H1 (cell line): Measurements from ENCODE around the gene NOD2. TPM values are rescaled to one million over a fixed set of nuclear protein-coding genes. Genes with fewer than 3 reads are reported as not detected.

Experiments
- CTCF ChIA-PET: fragments of 300-600 bp; sonication (Branson Sonifier 250); formaldehyde crosslinking; loops from one replicate; lab custom pipeline; 2021; ENCODE audit not compliant: partially characterized antibody; lab: Charles Lee
- POLR2A ChIA-PET: fragments of 300-600 bp; sonication (Branson Sonifier 250); formaldehyde crosslinking; loops from one replicate; lab custom pipeline; 2021; ENCODE audit warnings: inconsistent platforms; ENCODE audit not compliant: partially characterized antibody; lab: Charles Lee
- DNase-seq, 2 experiments: peaks; one replicate each; pipeline versions ENCODE4 v3.0.0 to v3.0.0-alpha.2; 2010 to 2022; ENCODE audit warnings: low spot score in 2 of 2, low read depth in 1 of 2, mixed read lengths in 1 of 2
- FAIRE-seq: peaks from 2 replicates; lab custom pipeline; 2011; peaks lifted over from hg19 to GRCh38; lab: Jason Lieb, UNC
- H2AFZ ChIP-seq: 2 replicates; pipeline ENCODE4 v1.8.1; 2012; ENCODE audit warnings: low read length, inconsistent platforms
- H2AK5ac ChIP-seq: 2 replicates; pipeline ENCODE4 v1.6.1; 2013; ENCODE audit warnings: low read depth, low read length
- H2BK120ac ChIP-seq: replicated peaks from 2 replicates; pipeline ENCODE3; 2013; ENCODE audit warnings: low read depth, low read length, inconsistent platforms
- H2BK12ac ChIP-seq: 2 replicates; pipeline ENCODE4 v1.6.1; 2013; ENCODE audit warnings: low read depth, low read length
- H2BK15ac ChIP-seq: 2 replicates; pipeline ENCODE4 v1.6.1; 2013; ENCODE audit warnings: low read length
- H2BK20ac ChIP-seq: 2 replicates; pipeline ENCODE4 v1.6.1; 2013; ENCODE audit warnings: low read length
- H2BK5ac ChIP-seq: 2 replicates; pipeline ENCODE4 v1.6.1; 2013; ENCODE audit warnings: low read depth, low read length
- H3K14ac ChIP-seq: 2 replicates; pipeline ENCODE4 v1.6.1; 2013; ENCODE audit warnings: inconsistent platforms; ENCODE audit not compliant: insufficient read length
- H3K18ac ChIP-seq: 2 replicates; pipeline ENCODE4 v1.6.1; 2013; ENCODE audit warnings: low read length; ENCODE audit errors: extremely low read depth
- H3K23ac ChIP-seq: 2 replicates; pipeline ENCODE4 v1.6.1; 2013; ENCODE audit warnings: inconsistent platforms; ENCODE audit not compliant: insufficient read length
- H3K23me2 ChIP-seq: 2 replicates; pipeline ENCODE4 v1.6.1; 2013; ENCODE audit warnings: low read depth, low read length
- H3K27ac ChIP-seq: 2 replicates; pipeline ENCODE4 v1.6.1; 2011; ENCODE audit warnings: low read depth, low read length, inconsistent platforms
- H3K27me3 ChIP-seq, 4 experiments: replicated peaks in 1 of 4; 1 replicate in 1 of 4; 2 replicates in 3 of 4; pipeline versions ENCODE4 v1.6.1 to v1.8.1; 2011 to 2013; ENCODE audit warnings: low read length in 3 of 4, mild to moderate bottlenecking in 3 of 4, inconsistent platforms in 2 of 4, mixed read lengths in 2 of 4, moderate library complexity in 1 of 4; ENCODE audit not compliant: control insufficient read depth in 3 of 4, insufficient read depth in 3 of 4; ENCODE audit errors: extremely low read depth in 1 of 4
- H3K36me3 ChIP-seq, 4 experiments: 2 replicates each; pipeline versions ENCODE4 v1.6.1 to v1.8.1; 2011 to 2013; ENCODE audit warnings: mild to moderate bottlenecking in 4 of 4, low read length in 3 of 4, moderate library complexity in 2 of 4, control low read depth in 1 of 4, inconsistent platforms in 1 of 4; ENCODE audit not compliant: insufficient read depth in 4 of 4, control insufficient read depth in 2 of 4
- H3K4ac ChIP-seq: replicated peaks from 2 replicates; pipeline ENCODE3; 2013; ENCODE audit warnings: low read length, low read depth, mixed read lengths, inconsistent platforms; ENCODE audit not compliant: insufficient read length
- H3K4me1 ChIP-seq, 4 experiments: replicated peaks in 1 of 4; 1 replicate in 1 of 4; 2 replicates in 3 of 4; pipeline versions ENCODE4 v1.6.1 to v1.8.1; 2011 to 2013; ENCODE audit warnings: low read length in 3 of 4, inconsistent platforms in 2 of 4, mixed read lengths in 1 of 4; ENCODE audit not compliant: insufficient read depth in 4 of 4, control insufficient read depth in 3 of 4
- H3K4me2 ChIP-seq, 2 experiments: 2 replicates each; pipeline versions ENCODE4 v1.6.1 to v1.8.1; 2011 to 2013; ENCODE audit warnings: low read depth in 2 of 2, low read length in 2 of 2, control low read depth in 1 of 2, inconsistent platforms in 1 of 2, mild to moderate bottlenecking in 1 of 2; ENCODE audit not compliant: insufficient read depth in 1 of 2
- H3K4me3 ChIP-seq, 4 experiments: fragments of 200-600, 300-600 bp in 1 of 4; sonication (generic), shearing (Covaris generic), sonication (Bioruptor Twin) in 1 of 4; 2 replicates each; pipeline versions ENCODE4 v1.5.1 to v1.8.1; 2011 to 2016; ENCODE audit warnings: low read length in 4 of 4, low read depth in 3 of 4, control low read depth in 2 of 4, inconsistent platforms in 2 of 4, mild to moderate bottlenecking in 2 of 4, mixed read lengths in 1 of 4, moderate library complexity in 1 of 4; ENCODE audit not compliant: insufficient read depth in 2 of 4; ENCODE audit errors: extremely low read depth in 1 of 4
- H3K56ac ChIP-seq: replicated peaks from 2 replicates; pipeline ENCODE3; 2013; ENCODE audit warnings: low read depth, mild to moderate bottlenecking, mixed read lengths, low read length, inconsistent platforms; ENCODE audit not compliant: insufficient read length
- H3K79me1 ChIP-seq: 2 replicates; pipeline ENCODE4 v1.6.1; 2013; ENCODE audit warnings: low read depth, low read length, control low read depth
- H3K79me2 ChIP-seq, 2 experiments: 2 replicates each; pipeline versions ENCODE4 v1.6.1 to v1.8.1; 2012 to 2013; ENCODE audit warnings: low read length in 2 of 2, mild to moderate bottlenecking in 2 of 2, inconsistent platforms in 1 of 2; ENCODE audit not compliant: insufficient read depth in 2 of 2, control insufficient read depth in 1 of 2
- H3K9ac ChIP-seq, 4 experiments: replicated peaks in 1 of 4; 1 replicate in 1 of 4; 2 replicates in 3 of 4; pipeline versions ENCODE4 v1.6.1 to v1.8.1; 2011 to 2013; ENCODE audit warnings: low read depth in 3 of 4, low read length in 3 of 4, control low read depth in 2 of 4, mild to moderate bottlenecking in 2 of 4, moderate library complexity in 2 of 4, inconsistent platforms in 1 of 4; ENCODE audit errors: extremely low read depth in 1 of 4
- H3K9me3 ChIP-seq, 2 experiments: 2 replicates each; pipeline versions ENCODE4 v1.6.1 to v1.8.1; 2012 to 2013; ENCODE audit warnings: mild to moderate bottlenecking in 2 of 2, moderate library complexity in 2 of 2, control low read depth in 1 of 2, inconsistent platforms in 1 of 2, low read depth in 1 of 2, low read length in 1 of 2, mixed read lengths in 1 of 2; ENCODE audit not compliant: insufficient read depth in 2 of 2
- H4K20me1 ChIP-seq, 2 experiments: replicated peaks in 1 of 2; 2 replicates each; pipeline versions ENCODE3 to v1.8.1; 2011 to 2013; ENCODE audit warnings: inconsistent platforms in 2 of 2, low read length in 2 of 2, mild to moderate bottlenecking in 1 of 2; ENCODE audit not compliant: insufficient read depth in 2 of 2, control insufficient read depth in 1 of 2
- H4K5ac ChIP-seq: 2 replicates; pipeline ENCODE4 v1.6.1; 2013; ENCODE audit warnings: low read length, low read depth, mixed read lengths, inconsistent platforms; ENCODE audit not compliant: insufficient read length
- H4K8ac ChIP-seq: 2 replicates; pipeline ENCODE4 v1.8.0; 2013; ENCODE audit warnings: mild to moderate bottlenecking, moderate library complexity, low read length, inconsistent platforms; ENCODE audit not compliant: insufficient read depth; ENCODE audit errors: extremely low read depth
- H4K91ac ChIP-seq: replicated peaks from 2 replicates; pipeline ENCODE3; 2013; ENCODE audit warnings: low read length, mixed read lengths, inconsistent platforms; ENCODE audit not compliant: insufficient read length
- CBX5 ChIP-seq: fragments of 300-800, 300-1000 bp; sonication (generic); IDR thresholded peaks from 2 replicates; pipeline ENCODE4 v1.7.1; 2016; ENCODE audit warnings: antibody characterized with exemption, low read length, low read depth
- CBX8 ChIP-seq: fragments of 300-800, 300-1000 bp; sonication (generic); IDR thresholded peaks from 2 replicates; pipeline ENCODE4 v1.7.1; 2016; ENCODE audit warnings: low read depth, low read length, borderline replicate concordance
- CHD2 ChIP-seq: IDR thresholded peaks from 2 replicates; pipeline ENCODE4 v1.6.1; 2012; ENCODE audit warnings: low read length, improper control_type of control experiment
- GABPA ChIP-seq: IDR thresholded peaks from 2 replicates; pipeline ENCODE4 v1.6.1; 2011; ENCODE audit warnings: mild to moderate bottlenecking, low read length, moderate library complexity, borderline replicate concordance; ENCODE audit not compliant: insufficient read depth
- NRF1 ChIP-seq: IDR thresholded peaks from 2 replicates; pipeline ENCODE4 v1.6.1; 2011; ENCODE audit warnings: mild to moderate bottlenecking, low read depth, low read length, improper control_type of control experiment
- POLR2A ChIP-seq, 2 experiments: IDR thresholded peaks; 1 replicate in 1 of 2; 2 replicates in 1 of 2; pipeline ENCODE4 v1.6.1; 2011; ENCODE audit warnings: low read depth in 2 of 2, low read length in 2 of 2, mild to moderate bottlenecking in 2 of 2; ENCODE audit errors: control extremely low read depth in 1 of 2
- RFX5 ChIP-seq: IDR thresholded peaks from 2 replicates; pipeline ENCODE4 v1.6.1; 2011; ENCODE audit warnings: low read depth, low read length, improper control_type of control experiment, borderline replicate concordance
- SP1 ChIP-seq: IDR thresholded peaks from 2 replicates; pipeline ENCODE4 v1.6.1; 2011; ENCODE audit warnings: low read depth, low read length
- YY1 ChIP-seq: IDR thresholded peaks from 2 replicates; pipeline ENCODE4 v1.6.1; 2011; ENCODE audit warnings: low read depth, mild to moderate bottlenecking, low read length
- WGBS, 2 experiments: shearing (Covaris generic) in 1 of 2; methylation state at CpG; one replicate each; pipeline versions ENCODE4 v1.1.6 to v1.1.7; 2013 to 2015; ENCODE audit warnings: low lambda C conversion rate in 2 of 2, mixed read lengths in 2 of 2, inconsistent platforms in 1 of 2, low coverage in 1 of 2, missing lambda C conversion rate in 1 of 2; ENCODE audit not compliant: insufficient replicate concordance in 2 of 2, insufficient coverage in 1 of 2, insufficient read length in 1 of 2; ENCODE audit errors: extremely low coverage in 1 of 2, missing lambda C conversion rate in 1 of 2; 5-methylcytosine and 5-hydroxymethylcytosine counted together
- polyA plus RNA-seq, 7 experiments: library from polyadenylated mRNA; depleted of rRNA in 3 of 7; stranded (reverse) in 5 of 7; unstranded in 2 of 7; fragments of >200 nt in 5 of 7; fragments of 200-250 nt in 2 of 7; gene quantifications; 1 replicate in 5 of 7; 2 replicates in 1 of 7; 4 replicates in 1 of 7; pipeline versions ENCODE4 v1.2.1 to v1.2.3, GENCODE V29; 2011 to 2013; ENCODE audit warnings: missing spikeins in 2 of 7, mixed read lengths in 2 of 7
- total RNA-seq: library from RNA; stranded (reverse); fragmentation: NEBNext Ultra II Directional; extraction: Animal tissue kit (Norgen Biotek cat#: 25700); gene quantifications from 2 replicates; pipeline ENCODE4 v1.2.1, GENCODE V29; 2021
- TF ChIP-seq, protein P1 (sequence below): IDR thresholded peaks from 2 replicates; pipeline ENCODE4 v1.6.1; 2011; ENCODE audit warnings: low read length, improper control_type of control experiment
- TF ChIP-seq, protein P2 (sequence below): IDR thresholded peaks from 2 replicates; pipeline ENCODE4 v1.6.1; 2012; ENCODE audit warnings: inconsistent platforms

NOD2 gene
- total and polyA plus RNA-seq, 2 of the 8 experiments (the other 6 are each of a cell fraction or from before 2014, with no cell fraction given) = 0.37 to 0.42 TPM

DNA sequence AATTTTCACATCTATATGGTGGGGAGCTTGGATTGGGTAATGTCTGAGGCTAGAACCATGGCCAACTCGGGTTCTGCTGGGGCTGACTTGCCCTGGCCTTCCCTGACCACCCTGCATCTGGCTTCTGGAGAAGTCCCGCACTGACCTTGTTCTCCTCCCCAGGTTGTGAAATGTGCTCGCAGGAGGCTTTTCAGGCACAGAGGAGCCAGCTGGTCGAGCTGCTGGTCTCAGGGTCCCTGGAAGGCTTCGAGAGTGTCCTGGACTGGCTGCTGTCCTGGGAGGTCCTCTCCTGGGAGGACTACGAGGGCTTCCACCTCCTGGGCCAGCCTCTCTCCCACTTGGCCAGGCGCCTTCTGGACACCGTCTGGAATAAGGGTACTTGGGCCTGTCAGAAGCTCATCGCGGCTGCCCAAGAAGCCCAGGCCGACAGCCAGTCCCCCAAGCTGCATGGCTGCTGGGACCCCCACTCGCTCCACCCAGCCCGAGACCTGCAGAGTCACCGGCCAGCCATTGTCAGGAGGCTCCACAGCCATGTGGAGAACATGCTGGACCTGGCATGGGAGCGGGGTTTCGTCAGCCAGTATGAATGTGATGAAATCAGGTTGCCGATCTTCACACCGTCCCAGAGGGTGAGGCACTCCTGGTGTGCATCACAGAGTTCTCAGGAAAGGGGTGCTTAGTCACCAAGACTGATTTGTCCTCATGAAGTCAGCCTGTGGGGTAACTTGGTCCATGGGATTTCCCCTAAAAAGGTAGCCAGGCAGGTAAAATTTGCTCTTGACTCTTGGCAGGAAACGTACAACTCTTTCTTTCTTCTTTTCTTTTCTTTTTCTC, 6.1 kb downstream of the NOD2 start:
- POLR2A ChIA-PET = no interaction called here
- CTCF ChIA-PET = interaction anchor here (0.6 to 1.4 kb wide), 7 partner anchors 17 to 107 kb away, joined by 3 to 4 read pairs (median 3); no protein-coding TSS in a partner anchor
- Histone ChIP-seq H3K18ac (no peak overlapping the region), H3K9ac (no peak overlapping the region), H2BK5ac (no peak overlapping the region), H2AFZ (no peak overlapping the region), H4K5ac (no peak overlapping the region), H3K4me1 (no peaks in the 10 kb centered on the region; a peak in 1 of 7 replicates), H3K27me3 (peaks cover 0 to 5% (median 2%) of the 10 kb centered on the region in 4 experiments; a peak in 4 of 7 replicates), H3K4me2 (no peak overlapping the region), H4K91ac (no peak overlapping the region), H2BK20ac (no peak overlapping the region), H3K79me2 (no peaks in the 10 kb centered on the region), H3K23me2 (no peaks in the 10 kb centered on the region), H2BK15ac (no peak overlapping the region), H3K9me3 (peaks cover 7 to 10% of the 10 kb centered on the region in 2 experiments), H3K79me1 (no peaks in the 10 kb centered on the region), H3K27ac (no peak overlapping the region), H3K14ac (no peak overlapping the region), H4K8ac (no peak overlapping the region), H3K4me3 (no peak overlapping the region), H2BK12ac (no peak overlapping the region), H3K23ac (no peak overlapping the region), H4K20me1 (no peaks in the 10 kb centered on the region), H3K56ac (no peak overlapping the region), H2BK120ac (no peak overlapping the region), H2AK5ac (no peak overlapping the region), H3K4ac (no peak overlapping the region), H3K36me3 (no peaks in the 10 kb centered on the region)
- FAIRE-seq (no peak), DNase-seq (no peak)
- WGBS, 2 experiments = 73% methylated on average over 18 of the region's 19 CpGs; no CpG with 5 or more reads in 1 of the 2 experiments
- TF ChIP-seq, protein P1, sequence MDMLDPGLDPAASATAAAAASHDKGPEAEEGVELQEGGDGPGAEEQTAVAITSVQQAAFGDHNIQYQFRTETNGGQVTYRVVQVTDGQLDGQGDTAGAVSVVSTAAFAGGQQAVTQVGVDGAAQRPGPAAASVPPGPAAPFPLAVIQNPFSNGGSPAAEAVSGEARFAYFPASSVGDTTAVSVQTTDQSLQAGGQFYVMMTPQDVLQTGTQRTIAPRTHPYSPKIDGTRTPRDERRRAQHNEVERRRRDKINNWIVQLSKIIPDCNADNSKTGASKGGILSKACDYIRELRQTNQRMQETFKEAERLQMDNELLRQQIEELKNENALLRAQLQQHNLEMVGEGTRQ = no peak
- TF ChIP-seq YY1 (no peak), GABPA (no peak), CHD2 (no peak), CBX8 (no peak), NRF1 (no peak), SP1 (no peak), POLR2A (IDR thresholded peaks at IDR 0.05; ENCODE audit: control extremely low read depth in 1 of 2, low read depth in 2 of 2, low read length in 2 of 2) (no peak), RFX5 (no peak), CBX5 (no peak)
- TF ChIP-seq, protein P2, sequence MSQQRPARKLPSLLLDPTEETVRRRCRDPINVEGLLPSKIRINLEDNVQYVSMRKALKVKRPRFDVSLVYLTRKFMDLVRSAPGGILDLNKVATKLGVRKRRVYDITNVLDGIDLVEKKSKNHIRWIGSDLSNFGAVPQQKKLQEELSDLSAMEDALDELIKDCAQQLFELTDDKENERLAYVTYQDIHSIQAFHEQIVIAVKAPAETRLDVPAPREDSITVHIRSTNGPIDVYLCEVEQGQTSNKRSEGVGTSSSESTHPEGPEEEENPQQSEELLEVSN = no peak
